B cell (primary cell): ENCODE results near the gene RERGL.
"Not testable (repeated sequence)": the region's sequence is repeated elsewhere in the genome, so short reads cannot be mapped to it uniquely, and the experiment has no call there.

Source experiments
- CTCF ChIP-seq: fragments of 200-600 bp; IDR thresholded peaks from one replicate; pipeline ENCODE4 v1.8.0; 2022; ENCODE audit warnings: antibody characterized with exemption, mild to moderate bottlenecking
- EZH2 ChIP-seq: IDR thresholded peaks from 2 replicates; pipeline ENCODE4 v1.6.1; 2012; ENCODE audit warnings: borderline replicate concordance, low read depth, mild to moderate bottlenecking, moderate library complexity, low read length; ENCODE audit not compliant: insufficient read depth, poor library complexity, severe bottlenecking

DNA sequence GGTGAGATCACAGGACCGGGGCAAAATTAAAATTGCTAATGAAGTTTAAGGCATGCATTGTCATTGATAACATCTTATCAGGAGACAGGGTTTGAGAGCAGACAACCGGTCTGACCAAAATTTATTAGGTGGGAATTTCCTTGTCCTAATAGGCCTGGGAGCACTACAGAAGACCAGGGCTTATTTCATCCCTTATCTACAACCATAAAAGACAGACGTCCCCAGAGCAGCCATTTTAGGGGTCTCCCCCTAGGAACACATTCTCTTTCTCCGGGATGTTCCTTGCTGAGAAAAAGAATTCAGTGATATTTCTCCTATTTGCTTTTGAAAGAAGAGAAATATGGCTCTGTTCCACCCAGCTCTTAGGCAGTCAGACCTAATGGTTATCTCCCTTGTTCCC, 27.1 kb downstream of the RERGL start:
- TF ChIP-seq CTCF, EZH2: not testable (repeated sequence)
